NCI-H82 treated with DMSO at 0.1 percent for 48 hours (cell line): ENCODE measurements around the gene MARS2.
"Not testable (repeated sequence)": the region's sequence is repeated elsewhere in the genome, so short reads cannot be mapped to it uniquely, and the experiment has no call there.

Experiments used
- DNase-seq: peaks from one replicate; lab custom pipeline; 2025; ENCODE audit not compliant: unreplicated experiment; lab: John Stamatoyannopoulos, UW

The MARS2 gene

DNA sequence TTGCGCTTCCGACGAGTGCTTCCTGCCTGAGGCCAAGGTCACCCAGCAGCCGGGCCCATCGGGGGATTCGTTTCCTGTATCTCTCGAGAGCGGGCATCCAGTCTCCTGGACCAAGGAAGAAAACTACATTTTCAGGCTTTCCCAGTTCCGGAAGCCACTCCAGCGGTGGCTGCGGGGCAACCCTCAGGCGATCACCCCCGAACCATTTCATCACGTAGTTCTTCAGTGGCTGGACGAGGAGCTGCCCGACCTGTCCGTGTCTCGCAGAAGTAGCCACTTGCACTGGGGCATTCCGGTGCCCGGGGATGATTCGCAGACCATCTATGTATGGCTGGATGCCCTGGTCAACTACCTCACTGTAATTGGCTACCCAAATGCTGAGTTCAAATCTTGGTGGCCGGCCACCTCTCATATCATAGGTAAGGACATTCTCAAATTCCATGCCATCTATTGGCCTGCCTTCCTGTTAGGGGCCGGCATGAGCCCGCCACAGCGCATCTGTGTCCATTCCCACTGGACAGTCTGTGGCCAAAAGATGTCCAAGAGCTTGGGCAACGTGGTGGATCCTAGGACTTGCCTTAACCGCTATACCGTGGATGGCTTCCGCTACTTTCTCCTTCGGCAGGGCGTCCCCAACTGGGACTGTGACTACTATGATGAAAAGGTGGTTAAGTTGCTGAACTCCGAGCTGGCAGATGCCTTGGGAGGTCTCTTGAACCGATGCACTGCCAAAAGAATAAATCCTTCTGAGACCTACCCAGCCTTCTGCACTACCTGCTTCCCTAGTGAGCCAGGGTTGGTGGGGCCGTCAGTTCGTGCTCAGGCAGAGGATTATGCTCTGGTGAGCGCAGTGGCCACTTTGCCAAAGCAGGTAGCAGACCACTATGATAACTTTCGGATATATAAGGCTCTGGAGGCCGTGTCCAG, 1.0 kb downstream of the MARS2 start:
- DNase-seq = no peak

DNA sequence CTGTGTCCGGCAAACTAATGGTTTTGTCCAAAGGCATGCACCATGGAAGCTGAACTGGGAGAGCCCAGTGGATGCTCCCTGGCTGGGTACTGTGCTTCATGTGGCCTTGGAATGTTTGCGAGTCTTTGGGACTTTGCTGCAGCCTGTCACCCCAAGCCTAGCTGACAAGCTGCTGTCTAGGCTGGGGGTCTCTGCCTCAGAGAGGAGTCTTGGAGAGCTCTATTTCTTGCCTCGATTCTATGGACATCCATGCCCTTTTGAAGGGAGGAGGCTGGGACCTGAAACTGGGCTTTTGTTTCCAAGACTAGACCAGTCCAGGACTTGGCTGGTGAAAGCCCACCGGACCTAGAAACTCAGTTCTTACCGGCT, 1.7 kb downstream of the MARS2 start:
- no peak for DNase-seq

DNA sequence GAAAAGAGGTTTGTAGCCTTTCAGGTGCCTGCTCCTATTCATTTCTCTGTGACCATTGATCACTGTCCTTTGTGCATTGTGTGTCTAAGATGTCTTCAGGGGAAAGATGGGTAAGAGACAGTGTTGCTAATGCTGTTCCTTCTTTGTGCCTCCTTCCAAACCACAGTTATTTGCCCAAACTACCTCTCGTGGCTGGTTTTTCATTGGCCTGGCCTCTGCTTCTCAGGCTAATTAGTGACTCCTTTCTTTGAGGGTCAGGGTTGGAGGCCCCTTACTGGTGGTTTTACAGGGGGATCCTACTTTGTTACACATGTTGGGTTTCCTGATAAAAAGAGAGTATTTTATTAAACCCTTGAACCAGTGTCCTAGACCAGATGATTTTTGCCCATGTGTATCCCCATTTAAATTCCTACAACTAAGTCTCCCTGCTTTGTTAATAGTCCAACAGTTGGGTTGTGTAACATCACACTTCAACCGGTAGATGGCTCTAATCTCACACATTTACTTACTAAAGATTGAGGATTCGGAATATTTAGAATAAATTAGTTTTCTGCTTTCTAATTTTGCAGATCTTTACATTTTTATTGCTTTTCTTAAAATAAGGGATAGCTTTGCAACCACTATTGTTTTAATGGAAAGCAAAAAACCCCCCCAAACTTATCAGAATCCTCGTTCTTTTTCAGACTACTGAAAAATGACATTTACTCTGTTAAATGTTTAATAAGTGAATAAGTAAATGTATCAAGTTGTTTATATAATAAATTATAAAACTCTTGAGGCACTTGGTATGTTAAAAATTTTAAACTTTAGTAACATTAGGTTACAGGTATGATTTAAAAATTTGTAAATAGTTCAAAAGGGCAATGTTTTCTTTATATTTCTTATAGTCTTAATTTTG, 2.4 kb downstream of the MARS2 start:
- peak; percentile 8 for DNase-seq

DNA sequence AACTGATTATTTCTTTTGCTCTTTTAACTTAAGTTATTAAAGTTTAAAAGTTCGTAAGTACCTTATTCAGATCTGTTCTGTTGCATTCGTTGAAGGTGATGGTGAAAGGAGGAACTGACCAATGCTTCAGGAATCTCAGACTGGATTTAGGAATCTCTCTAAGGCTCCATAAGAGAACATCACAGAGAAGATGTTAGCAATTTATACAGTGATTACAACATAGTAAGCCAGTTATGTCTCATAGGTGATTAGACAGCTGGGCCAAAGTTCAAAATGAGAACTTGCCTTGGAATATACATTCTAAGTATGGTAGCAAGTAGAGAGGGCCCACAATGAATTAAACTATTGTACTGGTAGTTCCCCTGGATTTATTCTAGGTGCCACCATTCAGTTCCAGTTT, 3.2 kb downstream of the MARS2 start:
- no peak for DNase-seq

DNA sequence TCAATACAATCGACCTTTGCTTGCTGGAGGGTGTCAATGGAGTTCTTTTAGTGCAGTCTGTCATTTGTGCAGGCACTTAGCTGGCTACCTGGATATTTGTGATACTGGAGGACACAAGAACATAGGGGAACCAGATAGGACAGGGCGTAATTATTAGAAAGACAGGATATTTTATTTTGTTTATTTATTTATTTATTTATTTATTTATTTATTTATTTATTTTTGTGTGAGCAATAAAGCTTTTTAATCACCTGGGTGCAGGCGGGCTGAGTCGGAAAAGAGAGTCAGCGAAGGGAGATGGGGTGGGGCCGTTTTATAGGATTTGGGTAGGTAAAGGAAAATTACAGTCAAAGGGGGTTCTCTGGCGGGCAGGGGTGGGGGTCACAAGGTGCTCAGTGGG, 4.0 kb downstream of the MARS2 start:
- DNase-seq = not testable (repeated sequence)

DNA sequence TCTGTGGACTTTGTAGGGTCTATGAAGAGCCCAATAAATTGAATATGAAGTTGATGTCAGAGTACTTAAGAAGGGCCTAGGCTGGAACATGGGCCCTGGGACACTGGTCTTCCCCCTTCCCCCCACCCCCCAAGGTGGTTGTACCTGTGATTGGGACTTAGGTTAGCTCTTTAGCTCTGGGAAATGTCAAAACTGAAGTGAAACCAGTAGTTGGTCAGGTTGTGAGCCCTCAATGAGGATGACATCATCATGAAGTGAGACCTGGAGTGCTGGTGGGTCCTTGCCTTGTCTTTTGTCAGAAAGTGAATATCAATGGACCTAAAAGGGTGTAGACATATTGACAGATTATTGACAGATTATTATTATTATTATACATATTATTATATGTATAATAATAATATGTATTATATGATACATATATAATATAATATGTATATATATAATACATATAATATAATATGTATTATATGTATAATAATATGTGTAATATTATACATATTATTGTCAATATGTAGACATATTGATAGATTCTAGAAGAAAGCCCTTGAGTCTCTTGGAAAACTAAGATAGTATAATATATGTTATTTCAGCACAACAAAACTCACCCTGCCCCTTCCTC, 5.4 kb downstream of the MARS2 start:
- DNase-seq = no peak

DNA sequence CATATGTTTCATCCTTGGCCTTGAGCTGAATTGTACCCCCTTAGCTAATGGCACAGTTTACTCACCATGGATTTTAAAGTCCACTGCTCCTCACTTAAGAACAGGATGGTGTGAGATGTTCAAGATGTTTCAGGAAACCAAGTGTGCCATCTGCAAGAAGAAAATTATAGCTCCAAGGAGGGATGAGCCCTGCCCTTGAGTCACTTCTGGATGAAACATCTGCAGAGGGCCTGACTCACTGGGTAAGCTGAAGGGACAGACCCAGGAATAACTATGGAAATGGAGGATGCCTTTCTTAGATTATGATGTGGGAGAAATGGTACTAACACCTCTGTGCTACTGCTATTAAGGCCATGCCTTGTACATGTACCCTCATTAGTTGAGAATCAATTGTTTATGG, 6.4 kb downstream of the MARS2 start:
- no peak for DNase-seq

DNA sequence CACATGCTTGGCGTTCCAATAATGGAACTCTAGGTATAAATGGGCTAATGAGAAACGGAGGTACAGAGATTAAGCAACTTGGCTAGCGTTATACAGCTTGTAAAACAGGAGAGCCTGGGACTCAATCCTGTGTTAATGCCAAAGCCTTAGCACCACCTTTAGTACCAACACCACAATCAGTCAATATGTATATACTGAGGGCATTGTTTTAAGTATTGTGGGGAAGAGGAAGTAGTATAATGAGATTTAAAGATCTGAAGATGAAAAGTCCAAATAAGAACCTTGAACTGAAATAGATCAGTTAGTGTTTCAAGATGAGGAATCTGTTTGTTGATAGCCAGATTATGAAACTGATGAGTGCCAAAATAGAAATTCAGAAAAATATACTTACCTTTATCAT, 8.1 kb downstream of the MARS2 start:
- no peak for DNase-seq

DNA sequence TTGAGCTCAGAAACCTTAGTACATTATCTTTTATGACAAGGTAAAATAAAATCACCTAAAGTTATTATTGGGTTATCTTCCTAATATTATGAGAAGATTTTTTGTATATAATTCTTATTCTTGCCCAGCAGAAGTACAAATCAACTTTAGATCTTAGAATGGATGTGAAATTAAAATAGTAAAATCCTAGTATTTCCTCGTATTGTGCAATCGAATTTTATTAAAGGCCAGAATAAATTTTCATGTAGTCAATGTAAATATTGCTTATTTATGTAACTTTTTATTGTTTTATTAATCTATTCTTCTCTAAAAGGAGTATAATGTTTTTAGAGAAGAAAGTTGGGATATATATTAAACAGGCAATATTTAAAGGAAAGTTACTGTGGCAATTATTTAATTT, 12.7 kb downstream of the MARS2 start:
- no peak for DNase-seq

DNA sequence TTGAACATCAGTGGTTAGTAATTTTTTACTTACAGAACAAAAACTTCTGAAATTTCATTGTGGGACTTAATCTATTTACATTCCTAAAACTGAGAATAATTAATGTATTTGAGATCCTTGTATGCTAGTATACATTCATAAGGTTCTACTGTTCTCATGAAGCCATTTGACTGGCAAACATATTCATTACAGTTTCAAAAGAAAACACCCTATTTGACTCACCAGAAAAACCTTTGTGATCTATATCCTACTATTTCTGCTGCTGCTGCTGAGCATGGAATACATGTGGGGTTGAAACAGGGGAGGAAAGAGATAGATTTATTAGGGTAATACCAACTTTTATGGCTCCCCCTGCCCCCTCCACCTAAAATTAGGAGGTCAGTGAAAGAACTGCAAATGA, 21.8 kb downstream of the MARS2 start:
- DNase-seq = no peak

DNA sequence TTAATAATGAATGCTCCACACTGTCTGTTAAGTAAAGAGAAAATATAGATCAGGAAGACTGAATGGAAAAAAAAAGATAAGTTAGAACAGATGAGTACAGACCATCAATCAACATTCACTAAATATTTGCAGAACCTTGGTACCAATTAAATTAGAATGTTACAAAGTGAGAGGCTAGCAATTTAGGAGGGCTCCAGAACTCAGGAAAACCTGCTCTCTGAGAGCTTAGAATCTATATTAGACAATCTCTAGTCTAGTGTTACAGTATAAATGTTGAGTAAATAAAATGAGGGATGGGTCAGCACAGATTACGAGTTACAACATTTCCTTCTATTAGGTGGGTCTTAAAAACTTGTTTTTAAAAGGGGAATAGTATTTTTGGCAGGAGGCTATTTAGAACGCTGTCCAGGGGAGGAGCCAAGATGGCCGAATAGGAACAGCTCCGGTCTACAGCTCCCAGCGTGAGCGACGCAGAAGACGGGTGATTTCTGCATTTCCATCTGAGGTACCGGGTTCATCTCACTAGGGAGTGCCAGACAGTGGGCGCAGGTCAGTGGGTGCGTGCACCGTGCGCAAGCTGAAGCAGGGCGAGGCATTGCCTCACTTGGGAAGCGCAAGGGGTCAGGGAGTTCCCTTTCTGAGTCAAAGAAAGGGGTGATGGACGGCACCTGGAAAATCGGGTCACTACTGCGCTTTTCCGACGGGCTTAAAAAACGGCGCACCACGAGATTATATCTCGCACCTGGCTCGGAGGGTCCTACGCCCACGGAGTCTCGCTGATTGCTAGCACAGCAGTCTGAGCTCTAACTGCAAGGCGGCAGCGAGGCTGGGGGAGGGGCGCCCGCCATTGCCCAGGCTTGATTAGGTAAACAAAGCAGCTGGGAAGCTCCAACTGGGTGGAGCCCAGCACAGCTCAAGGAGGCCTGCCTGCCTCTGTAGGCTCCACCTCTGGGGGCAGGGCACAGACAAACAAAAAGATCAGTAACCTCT, 23.7 kb downstream of the MARS2 start:
- not testable (repeated sequence) for DNase-seq

DNA sequence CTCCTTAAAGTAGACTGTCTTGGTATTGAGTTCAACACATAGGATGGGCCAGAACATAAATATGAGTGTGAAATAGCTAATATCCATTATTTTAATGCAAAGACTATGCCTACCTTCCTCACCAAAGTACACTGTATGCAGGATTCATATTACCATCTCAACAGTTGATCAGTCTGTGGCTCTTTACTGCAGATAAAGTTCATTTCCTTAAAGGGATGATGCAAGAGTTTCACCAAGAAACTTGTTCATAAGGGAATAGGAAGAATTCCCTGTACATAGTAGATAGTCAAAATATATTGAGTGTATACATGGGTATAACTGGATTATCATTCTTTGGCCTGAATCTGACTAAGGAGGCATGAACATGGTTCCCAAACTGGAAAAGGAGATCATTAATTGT, 35.0 kb downstream of the MARS2 start:
- no peak for DNase-seq
